Measurements from ENCODE around the gene RPL41. TPM values are rescaled to one million over a fixed set of nuclear protein-coding genes. Genes with fewer than 3 reads are reported as not detected.

Gene RPL41
- total RNA-seq, 3 donors from 2014 or later: 3,675 to 5,580 (median 4,429) TPM

DNA sequence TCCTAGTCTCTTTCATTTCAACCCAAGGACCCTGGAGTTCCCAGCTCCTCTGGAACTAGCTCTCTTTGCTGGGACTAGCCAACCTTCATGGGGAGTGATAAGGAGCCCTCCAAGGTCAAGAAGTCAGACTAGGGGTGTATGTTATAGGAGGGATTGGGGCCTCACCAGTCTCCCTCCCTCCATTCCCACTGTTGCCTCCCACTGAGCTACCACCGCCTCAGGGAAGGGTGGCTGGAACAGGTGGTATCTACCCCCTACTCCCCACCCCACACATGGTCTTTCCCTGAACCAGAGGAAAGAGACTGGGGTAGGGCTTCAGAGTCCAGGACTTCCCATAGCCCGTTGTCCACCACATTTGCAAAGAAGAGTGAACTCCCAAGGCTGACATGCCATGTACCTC, 34.1 kb upstream of the RPL41 start:
- intact Hi-C loops (cut with DNase I; ENCODE audit: low total_unique reads): no loop called here
- H3K27ac ChIP-seq: peak overlapping the region; percentile 88 to 91
- H3K36me3 ChIP-seq: no peaks in the 10 kb centered on the region
- no peaks in the 10 kb centered on the region for H3K27me3 ChIP-seq
- H3K9me3 ChIP-seq: no peaks in the 10 kb centered on the region
- H3K4me1 ChIP-seq: peaks cover 0 to 9% of the 10 kb centered on the region in 2 donors
- no peak for DNase-seq (ENCODE audit: low spot score in 2 of 2)
- peak overlapping the region in 2 of 3 donors; percentile 70 to 82 for H3K4me3 ChIP-seq
- TF ChIP-seq POLR2A (IDR thresholded peaks at IDR 0.05): no peak
- TF ChIP-seq, protein P1, sequence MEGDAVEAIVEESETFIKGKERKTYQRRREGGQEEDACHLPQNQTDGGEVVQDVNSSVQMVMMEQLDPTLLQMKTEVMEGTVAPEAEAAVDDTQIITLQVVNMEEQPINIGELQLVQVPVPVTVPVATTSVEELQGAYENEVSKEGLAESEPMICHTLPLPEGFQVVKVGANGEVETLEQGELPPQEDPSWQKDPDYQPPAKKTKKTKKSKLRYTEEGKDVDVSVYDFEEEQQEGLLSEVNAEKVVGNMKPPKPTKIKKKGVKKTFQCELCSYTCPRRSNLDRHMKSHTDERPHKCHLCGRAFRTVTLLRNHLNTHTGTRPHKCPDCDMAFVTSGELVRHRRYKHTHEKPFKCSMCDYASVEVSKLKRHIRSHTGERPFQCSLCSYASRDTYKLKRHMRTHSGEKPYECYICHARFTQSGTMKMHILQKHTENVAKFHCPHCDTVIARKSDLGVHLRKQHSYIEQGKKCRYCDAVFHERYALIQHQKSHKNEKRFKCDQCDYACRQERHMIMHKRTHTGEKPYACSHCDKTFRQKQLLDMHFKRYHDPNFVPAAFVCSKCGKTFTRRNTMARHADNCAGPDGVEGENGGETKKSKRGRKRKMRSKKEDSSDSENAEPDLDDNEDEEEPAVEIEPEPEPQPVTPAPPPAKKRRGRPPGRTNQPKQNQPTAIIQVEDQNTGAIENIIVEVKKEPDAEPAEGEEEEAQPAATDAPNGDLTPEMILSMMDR (IDR thresholded peaks at IDR 0.05): no peak
- no peak for TF ChIP-seq POLR2AphosphoS5 (IDR thresholded peaks at IDR 0.05)

DNA sequence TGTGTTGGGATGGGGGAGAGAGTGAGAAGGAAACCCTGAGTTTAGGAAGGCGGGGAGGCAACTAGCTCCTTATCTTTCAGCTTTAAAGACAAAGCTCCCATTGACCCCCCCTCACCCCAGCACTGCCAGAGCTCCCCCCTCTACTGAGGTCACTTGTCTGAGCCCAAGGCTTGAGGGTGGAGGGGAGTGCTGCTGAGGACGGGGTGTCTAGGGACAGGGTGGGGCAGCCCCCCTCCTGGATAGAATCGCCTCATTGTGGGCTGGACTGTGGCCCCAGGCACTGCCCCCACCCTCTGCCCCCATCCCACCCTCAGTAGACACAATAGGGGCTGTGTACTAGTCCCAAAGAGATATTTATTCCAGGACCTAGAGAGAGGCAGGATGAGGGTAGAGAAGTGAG, 33.5 kb upstream of the RPL41 start:
- no peaks in the 10 kb centered on the region for H3K27me3 ChIP-seq
- H3K9me3 ChIP-seq: no peaks in the 10 kb centered on the region
- H3K4me3 ChIP-seq: peak overlapping the region in 1 of 3 donors; percentile 3
- H3K27ac ChIP-seq: peak overlapping the region; percentile 40 to 88
- no peaks in the 10 kb centered on the region for H3K36me3 ChIP-seq
- no peak for DNase-seq (ENCODE audit: low spot score in 2 of 2)
- intact Hi-C loops (cut with DNase I; ENCODE audit: low total_unique reads): no loop called here
- peaks cover 0 to 9% of the 10 kb centered on the region in 2 donors for H3K4me1 ChIP-seq
- TF ChIP-seq POLR2AphosphoS5 (IDR thresholded peaks at IDR 0.05) (no peak), POLR2A (IDR thresholded peaks at IDR 0.05) (no peak)
- TF ChIP-seq, protein P1 (IDR thresholded peaks at IDR 0.05): no peak

DNA sequence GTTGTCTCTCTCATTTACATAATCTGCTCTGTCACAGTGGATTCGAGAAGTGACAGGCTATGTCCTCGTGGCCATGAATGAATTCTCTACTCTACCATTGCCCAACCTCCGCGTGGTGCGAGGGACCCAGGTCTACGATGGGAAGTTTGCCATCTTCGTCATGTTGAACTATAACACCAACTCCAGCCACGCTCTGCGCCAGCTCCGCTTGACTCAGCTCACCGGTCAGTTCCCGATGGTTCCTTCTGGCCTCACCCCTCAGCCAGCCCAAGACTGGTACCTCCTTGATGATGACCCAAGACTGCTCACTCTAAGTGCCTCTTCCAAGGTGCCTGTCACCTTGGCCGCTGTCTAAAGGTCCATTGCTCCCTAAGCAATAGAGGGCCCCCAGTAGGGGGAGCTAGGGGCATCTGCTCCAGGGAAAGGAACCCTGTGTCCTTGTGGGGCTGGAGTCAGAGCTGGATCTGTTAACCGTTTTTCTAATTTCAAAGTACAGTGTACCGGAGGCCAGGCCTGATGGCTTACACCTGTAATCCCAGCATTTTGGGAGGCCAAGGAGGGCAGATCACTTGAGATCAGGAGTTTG, 31.4 kb upstream of the RPL41 start:
- H3K4me3 ChIP-seq: no peak overlapping the region
- DNase-seq (ENCODE audit: low spot score in 2 of 2): no peak
- H3K4me1 ChIP-seq: peaks cover 0 to 9% of the 10 kb centered on the region in 2 donors
- intact Hi-C loops (cut with DNase I; ENCODE audit: low total_unique reads): no loop called here
- H3K27me3 ChIP-seq: no peaks in the 10 kb centered on the region
- TF ChIP-seq, protein P1 (IDR thresholded peaks at IDR 0.05): no peak
- TF ChIP-seq POLR2AphosphoS5 (IDR thresholded peaks at IDR 0.05) (no peak), POLR2A (IDR thresholded peaks at IDR 0.05) (no peak)
- no peaks in the 10 kb centered on the region for H3K9me3 ChIP-seq
- H3K27ac ChIP-seq: peak overlapping the region; percentile 31 to 32
- no peaks in the 10 kb centered on the region for H3K36me3 ChIP-seq

DNA sequence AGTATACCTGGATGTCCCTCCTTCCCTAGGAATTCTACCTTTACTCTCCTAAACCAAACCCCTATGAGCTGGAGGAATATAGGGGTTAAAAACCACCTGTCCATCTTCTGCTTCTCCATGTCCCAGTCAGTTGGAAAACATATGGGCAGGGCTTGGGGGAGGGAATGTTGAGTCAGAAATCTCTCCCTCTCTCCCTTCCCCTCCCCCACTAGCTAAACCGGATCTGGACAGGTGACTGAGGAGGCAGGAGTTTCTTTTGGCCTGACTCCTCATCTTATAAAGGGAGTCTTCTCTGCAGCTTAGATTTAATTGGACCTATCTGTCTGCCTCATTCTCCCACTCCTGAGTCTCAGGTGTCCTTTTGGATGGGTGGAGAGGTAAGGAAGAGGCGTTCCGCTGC, 30.3 kb upstream of the RPL41 start:
- intact Hi-C loops (cut with DNase I; ENCODE audit: low total_unique reads): no loop called here
- Histone ChIP-seq H3K27ac (peak overlapping the region; percentile 71 to 81), H3K27me3 (no peaks in the 10 kb centered on the region), H3K9me3 (no peaks in the 10 kb centered on the region), H3K4me3 (no peak overlapping the region), H3K36me3 (no peaks in the 10 kb centered on the region), H3K4me1 (peaks cover 0 to 9% of the 10 kb centered on the region in 2 donors)
- TF ChIP-seq POLR2AphosphoS5 (IDR thresholded peaks at IDR 0.05): peak in 2 of 3 donors; percentile 32 to 44
- TF ChIP-seq POLR2A (IDR thresholded peaks at IDR 0.05): no peak
- DNase-seq (ENCODE audit: low spot score in 2 of 2): peak; percentile 67 to 76

DNA sequence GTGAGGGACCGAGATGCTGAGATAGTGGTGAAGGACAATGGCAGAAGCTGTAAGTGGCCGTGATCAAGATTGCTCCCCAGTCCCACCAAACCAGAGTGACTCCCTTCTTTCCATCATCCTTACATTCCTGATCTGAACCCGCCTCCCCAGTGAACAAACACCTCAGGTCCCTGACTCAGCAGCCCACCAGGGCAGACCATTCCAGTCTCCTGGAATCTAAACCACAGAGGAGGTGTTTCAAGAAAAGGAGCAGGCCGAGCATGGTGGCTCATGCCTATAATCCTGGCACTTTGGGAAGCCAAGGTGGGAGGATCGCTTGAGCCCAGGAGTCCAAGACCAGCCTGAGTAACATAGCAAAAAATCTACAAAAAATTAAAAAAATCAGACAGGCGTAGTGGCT, 29.8 kb upstream of the RPL41 start:
- Histone ChIP-seq H3K27me3 (no peaks in the 10 kb centered on the region), H3K4me3 (no peak overlapping the region), H3K36me3 (no peaks in the 10 kb centered on the region), H3K27ac (peak overlapping the region; percentile 71 to 81), H3K9me3 (no peaks in the 10 kb centered on the region), H3K4me1 (peaks cover 0 to 9% of the 10 kb centered on the region in 2 donors)
- no peak for DNase-seq (ENCODE audit: low spot score in 2 of 2)
- intact Hi-C loops (cut with DNase I; ENCODE audit: low total_unique reads): no loop called here
- TF ChIP-seq POLR2AphosphoS5 (IDR thresholded peaks at IDR 0.05): no peak
- no peak for TF ChIP-seq POLR2A (IDR thresholded peaks at IDR 0.05)
- TF ChIP-seq, protein P1 (IDR thresholded peaks at IDR 0.05): no peak
